Lower leg skin (tissue), 3 donors: Measurements from ENCODE around the gene JMJD7.

Experiments
- POLR2A ChIP-seq, 2 donors: fragments of 450-650 bp; IDR thresholded peaks; one replicate each; pipeline ENCODE4 v1.6.1; 2016 to 2017; ENCODE audit warnings: antibody characterized with exemption in 2 of 2, mild to moderate bottlenecking in 1 of 2, moderate library complexity in 1 of 2
- TF ChIP-seq, protein P1 (sequence below), 3 donors: fragments of 450-650 bp; IDR thresholded peaks; one replicate each; pipeline ENCODE4 v1.5.1; 2016; ENCODE audit warnings: antibody characterized with exemption in 3 of 3, mild to moderate bottlenecking in 3 of 3, moderate library complexity in 2 of 3

DNA sequence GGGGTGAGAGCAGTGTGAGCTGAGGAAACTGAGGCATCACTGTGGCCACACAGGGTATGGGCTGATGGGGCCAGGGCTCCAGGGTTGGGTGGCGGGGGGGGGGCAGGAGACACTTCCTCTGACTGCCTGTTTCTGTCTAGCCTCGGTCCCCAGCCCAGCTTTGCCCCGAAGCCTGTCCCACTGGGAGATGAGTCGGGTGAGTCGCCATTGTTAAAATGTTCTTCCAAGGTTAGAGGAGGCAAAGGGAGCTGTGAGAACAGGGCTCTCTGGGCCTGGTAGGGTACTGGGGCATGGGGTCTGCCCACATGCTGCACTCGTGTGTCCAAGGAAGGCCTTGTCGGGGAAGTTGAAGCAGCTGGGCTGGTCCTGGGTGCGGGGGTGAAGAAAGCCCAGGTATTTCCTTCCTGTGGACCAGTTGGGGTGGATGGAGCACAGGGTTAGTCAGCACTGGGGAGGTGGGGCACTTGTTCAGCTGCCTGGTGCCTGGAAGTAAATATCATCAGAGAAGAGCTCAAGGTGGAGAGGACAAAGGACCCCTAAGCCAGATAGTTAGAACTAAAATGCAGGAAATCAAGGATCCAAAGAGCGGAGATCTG lies 8.3 kb upstream of the JMJD7 start:
- TF ChIP-seq, protein P1, sequence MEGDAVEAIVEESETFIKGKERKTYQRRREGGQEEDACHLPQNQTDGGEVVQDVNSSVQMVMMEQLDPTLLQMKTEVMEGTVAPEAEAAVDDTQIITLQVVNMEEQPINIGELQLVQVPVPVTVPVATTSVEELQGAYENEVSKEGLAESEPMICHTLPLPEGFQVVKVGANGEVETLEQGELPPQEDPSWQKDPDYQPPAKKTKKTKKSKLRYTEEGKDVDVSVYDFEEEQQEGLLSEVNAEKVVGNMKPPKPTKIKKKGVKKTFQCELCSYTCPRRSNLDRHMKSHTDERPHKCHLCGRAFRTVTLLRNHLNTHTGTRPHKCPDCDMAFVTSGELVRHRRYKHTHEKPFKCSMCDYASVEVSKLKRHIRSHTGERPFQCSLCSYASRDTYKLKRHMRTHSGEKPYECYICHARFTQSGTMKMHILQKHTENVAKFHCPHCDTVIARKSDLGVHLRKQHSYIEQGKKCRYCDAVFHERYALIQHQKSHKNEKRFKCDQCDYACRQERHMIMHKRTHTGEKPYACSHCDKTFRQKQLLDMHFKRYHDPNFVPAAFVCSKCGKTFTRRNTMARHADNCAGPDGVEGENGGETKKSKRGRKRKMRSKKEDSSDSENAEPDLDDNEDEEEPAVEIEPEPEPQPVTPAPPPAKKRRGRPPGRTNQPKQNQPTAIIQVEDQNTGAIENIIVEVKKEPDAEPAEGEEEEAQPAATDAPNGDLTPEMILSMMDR (IDR thresholded peaks at IDR 0.05), result no peak
- TF ChIP-seq POLR2A (IDR thresholded peaks at IDR 0.05), result no peak
